ENCODE measurements around the gene ATP8A1.

The ATP8A1 gene

GRCh38 chr4:42637104-42637503 lies 19.8 kb downstream of the ATP8A1 start:
- H3K4me3 ChIP-seq (ENCODE audit: control insufficient read depth, low read depth, low read length): no peak overlapping the region
- no peak for DNase-seq (ENCODE audit: low read depth)
- TF ChIP-seq CTCF (conservative IDR thresholded peaks at IDR 0.05; ENCODE audit: control insufficient read depth, insufficient read depth, low read depth, low read length): no peak

GRCh38 chr4:42636645-42636949 lies 20.3 kb downstream of the ATP8A1 start:
- no peak overlapping the region for H3K4me3 ChIP-seq (ENCODE audit: control insufficient read depth, low read depth, low read length)
- DNase-seq (ENCODE audit: low read depth): no peak
- TF ChIP-seq CTCF (conservative IDR thresholded peaks at IDR 0.05; ENCODE audit: control insufficient read depth, insufficient read depth, low read depth, low read length): no peak

- no peak for TF ChIP-seq CTCF (conservative IDR thresholded peaks at IDR 0.05; ENCODE audit: control insufficient read depth, insufficient read depth, low read depth, low read length)
- no peak for DNase-seq (ENCODE audit: low read depth)
Observed at GRCh38 chr4:42633605-42634388, 23.1 kb downstream of the ATP8A1 start.

GRCh38 chr4:42632653-42633382 lies 24.1 kb downstream of the ATP8A1 start:
- no peak for DNase-seq (ENCODE audit: low read depth)
- no peak overlapping the region for H3K4me3 ChIP-seq (ENCODE audit: control insufficient read depth, low read depth, low read length)
- no peak for TF ChIP-seq CTCF (conservative IDR thresholded peaks at IDR 0.05; ENCODE audit: control insufficient read depth, insufficient read depth, low read depth, low read length)

More at GRCh38 chr4:42633605-42634388, 23.1 kb downstream of the ATP8A1 start:
- no peak overlapping the region for H3K4me3 ChIP-seq (ENCODE audit: control insufficient read depth, low read depth, low read length)

GRCh38 chr4:42630908-42631307 lies 26.0 kb downstream of the ATP8A1 start:
- no peak overlapping the region for H3K4me3 ChIP-seq (ENCODE audit: control insufficient read depth, low read depth, low read length)
- TF ChIP-seq CTCF (conservative IDR thresholded peaks at IDR 0.05; ENCODE audit: control insufficient read depth, insufficient read depth, low read depth, low read length): no peak
- no peak for DNase-seq (ENCODE audit: low read depth)

GRCh38 chr4:42628740-42629139 lies 28.2 kb downstream of the ATP8A1 start:
- TF ChIP-seq CTCF (conservative IDR thresholded peaks at IDR 0.05; ENCODE audit: control insufficient read depth, insufficient read depth, low read depth, low read length): no peak
- DNase-seq (ENCODE audit: low read depth): no peak
- no peak overlapping the region for H3K4me3 ChIP-seq (ENCODE audit: control insufficient read depth, low read depth, low read length)
